Activated T-helper 2 cell treated with anti-CD3 and anti-CD28 coated beads, Interferon-gamma antibody, Interleukin-2, Interleukin-4, amounts not matched to agents 10 μg/mL and 5 μg/mL and 100 μg/mL, durations not matched to agents 14 hours and 24 hours and 36 hours (primary cell): ENCODE data around the gene ANKIB1. TPM values are rescaled to one million over a fixed set of nuclear protein-coding genes. Genes with fewer than 3 reads are reported as not detected.

Experiments used
- total RNA-seq: library from RNA; stranded (reverse); gene quantifications from 2 replicates; pipeline ENCODE4 v1.2.3, GENCODE V29; 2022

The ANKIB1 gene
- total RNA-seq, 1 donor from 2014 or later: 55.0 TPM

Other genes with a start within 250 kb of the ANKIB1 start
- gene CYP51A1, start 111.5 kb upstream of the ANKIB1 start, total RNA-seq: 133 and 139 TPM in 2 replicates
- 0.09 TPM in 1 of 2 replicates, not detected in the other for gene LRRD1, start 66.8 kb upstream of the ANKIB1 start, total RNA-seq
- gene KRIT1, start 60 bp upstream of the ANKIB1 start, total RNA-seq: 37.4 and 43.0 TPM in 2 replicates
- gene GATAD1, start 201.5 kb downstream of the ANKIB1 start, total RNA-seq: 25.1 and 25.4 TPM in 2 replicates
- not detected in 2 replicates for gene ERVW-1, start 232.0 kb downstream of the ANKIB1 start, total RNA-seq